Glutamatergic neuron (in vitro differentiated cells): Measurements from ENCODE around the gene C16orf86. TPM values are rescaled to one million over a fixed set of nuclear protein-coding genes. Genes with fewer than 3 reads are reported as not detected.

ENCODE experiments used
- DNase-seq: peaks from one replicate; pipeline ENCODE4 v3.0.0; 2022
- H3K27ac Mint-ChIP-seq: one replicate; pipeline ENCODE4 v1.8.0; 2020; ENCODE audit warnings: mild to moderate bottlenecking, mixed read lengths, inconsistent platforms; ENCODE audit not compliant: unreplicated experiment
- H3K27me3 Mint-ChIP-seq: one replicate; pipeline ENCODE4 v1.8.0; 2020; ENCODE audit warnings: mild to moderate bottlenecking, moderate library complexity, mixed read lengths, inconsistent platforms; ENCODE audit not compliant: unreplicated experiment
- H3K36me3 Mint-ChIP-seq: one replicate; pipeline ENCODE4 v1.8.0; 2020; ENCODE audit warnings: mild to moderate bottlenecking, mixed read lengths, inconsistent platforms; ENCODE audit not compliant: unreplicated experiment
- H3K4me1 Mint-ChIP-seq: one replicate; pipeline ENCODE4 v1.8.0; 2020; ENCODE audit warnings: mild to moderate bottlenecking, low read depth, mixed read lengths, inconsistent platforms; ENCODE audit not compliant: unreplicated experiment
- H3K4me3 Mint-ChIP-seq: one replicate; pipeline ENCODE4 v1.8.0; 2020; ENCODE audit warnings: mild to moderate bottlenecking, mixed read lengths, inconsistent platforms; ENCODE audit not compliant: unreplicated experiment
- H3K9me3 Mint-ChIP-seq: one replicate; pipeline ENCODE4 v1.8.0; 2020; ENCODE audit warnings: mild to moderate bottlenecking, moderate library complexity, mixed read lengths, inconsistent platforms; ENCODE audit not compliant: unreplicated experiment
- total RNA-seq: library from RNA; stranded (reverse); fragmentation: NEBNext Ultra II Directional; extraction: Animal tissue kit (Norgen Biotek cat#: 25700); gene quantifications from one replicate; pipeline ENCODE4 v1.2.1, GENCODE V29; 2021; ENCODE audit not compliant: unreplicated experiment
- TF ChIP-seq, protein P1 (sequence below): fragments of 200-600 bp; sonication (generic); IDR thresholded peaks from one replicate; pipeline ENCODE4 v1.5.0; 2021; ENCODE audit not compliant: partially characterized antibody, unreplicated experiment

C16orf86 gene
- total RNA-seq, 1 donor from 2014 or later: 3.4 TPM

DNA sequence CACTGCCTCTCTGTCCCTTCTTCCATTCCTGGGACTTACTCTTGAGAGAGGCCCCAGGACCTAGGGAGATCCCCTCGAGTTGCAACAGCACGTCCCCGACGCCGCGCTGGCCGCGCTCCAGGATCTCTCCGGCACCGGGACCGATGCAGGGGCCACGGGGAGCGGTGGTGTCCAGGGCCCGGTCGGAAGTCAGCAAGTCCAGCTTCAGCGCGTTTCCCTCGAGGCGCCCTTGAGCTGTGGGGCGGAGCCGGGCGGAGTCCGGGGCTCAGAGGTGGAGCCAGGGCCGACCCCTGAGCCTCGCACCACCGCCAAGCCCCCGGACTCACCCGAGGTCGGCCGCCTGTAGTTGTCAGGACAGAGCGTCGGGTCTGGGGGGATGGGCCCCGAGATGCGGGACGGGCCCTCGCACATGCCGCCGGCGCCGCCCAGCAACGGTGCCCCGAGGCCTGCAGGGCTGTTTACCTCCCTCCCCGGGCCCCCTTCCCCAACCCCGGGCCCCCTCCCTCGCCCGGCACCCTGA is 522 bp upstream of the C16orf86 start:
- Mint-ChIP-seq H3K27me3 (peaks cover 27% of the 10 kb centered on the region), H3K27ac (no peak overlapping the region), H3K9me3 (peaks cover 12% of the 10 kb centered on the region), H3K4me3 (peak overlapping the region; percentile 76), H3K4me1 (peaks cover 27% of the 10 kb centered on the region), H3K36me3 (no peaks in the 10 kb centered on the region)
- peak; percentile 82 for DNase-seq
- TF ChIP-seq, protein P1, sequence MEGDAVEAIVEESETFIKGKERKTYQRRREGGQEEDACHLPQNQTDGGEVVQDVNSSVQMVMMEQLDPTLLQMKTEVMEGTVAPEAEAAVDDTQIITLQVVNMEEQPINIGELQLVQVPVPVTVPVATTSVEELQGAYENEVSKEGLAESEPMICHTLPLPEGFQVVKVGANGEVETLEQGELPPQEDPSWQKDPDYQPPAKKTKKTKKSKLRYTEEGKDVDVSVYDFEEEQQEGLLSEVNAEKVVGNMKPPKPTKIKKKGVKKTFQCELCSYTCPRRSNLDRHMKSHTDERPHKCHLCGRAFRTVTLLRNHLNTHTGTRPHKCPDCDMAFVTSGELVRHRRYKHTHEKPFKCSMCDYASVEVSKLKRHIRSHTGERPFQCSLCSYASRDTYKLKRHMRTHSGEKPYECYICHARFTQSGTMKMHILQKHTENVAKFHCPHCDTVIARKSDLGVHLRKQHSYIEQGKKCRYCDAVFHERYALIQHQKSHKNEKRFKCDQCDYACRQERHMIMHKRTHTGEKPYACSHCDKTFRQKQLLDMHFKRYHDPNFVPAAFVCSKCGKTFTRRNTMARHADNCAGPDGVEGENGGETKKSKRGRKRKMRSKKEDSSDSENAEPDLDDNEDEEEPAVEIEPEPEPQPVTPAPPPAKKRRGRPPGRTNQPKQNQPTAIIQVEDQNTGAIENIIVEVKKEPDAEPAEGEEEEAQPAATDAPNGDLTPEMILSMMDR: no peak

DNA sequence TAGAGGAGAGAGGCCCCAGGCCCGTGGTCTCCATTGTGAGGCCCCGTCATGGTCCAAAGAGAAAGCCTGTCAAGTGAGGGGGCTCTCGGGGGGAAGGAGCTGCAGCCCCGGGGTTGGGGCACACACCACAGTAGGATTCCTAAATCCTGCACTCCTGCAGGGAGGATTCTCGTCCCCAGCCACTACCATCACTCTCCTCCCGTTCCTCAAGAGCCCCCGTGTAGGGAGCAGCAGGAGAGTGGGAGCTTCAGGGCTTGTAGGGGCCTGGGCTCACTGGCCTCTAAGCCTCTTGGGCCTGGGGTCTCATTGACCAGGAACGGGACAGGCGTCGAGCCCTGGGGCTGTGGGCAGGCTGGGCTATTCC is 821 bp downstream of the C16orf86 start:
- peak overlapping the region; percentile 96 for H3K27ac Mint-ChIP-seq
- H3K4me3 Mint-ChIP-seq: peak overlapping the region; percentile 92

DNA sequence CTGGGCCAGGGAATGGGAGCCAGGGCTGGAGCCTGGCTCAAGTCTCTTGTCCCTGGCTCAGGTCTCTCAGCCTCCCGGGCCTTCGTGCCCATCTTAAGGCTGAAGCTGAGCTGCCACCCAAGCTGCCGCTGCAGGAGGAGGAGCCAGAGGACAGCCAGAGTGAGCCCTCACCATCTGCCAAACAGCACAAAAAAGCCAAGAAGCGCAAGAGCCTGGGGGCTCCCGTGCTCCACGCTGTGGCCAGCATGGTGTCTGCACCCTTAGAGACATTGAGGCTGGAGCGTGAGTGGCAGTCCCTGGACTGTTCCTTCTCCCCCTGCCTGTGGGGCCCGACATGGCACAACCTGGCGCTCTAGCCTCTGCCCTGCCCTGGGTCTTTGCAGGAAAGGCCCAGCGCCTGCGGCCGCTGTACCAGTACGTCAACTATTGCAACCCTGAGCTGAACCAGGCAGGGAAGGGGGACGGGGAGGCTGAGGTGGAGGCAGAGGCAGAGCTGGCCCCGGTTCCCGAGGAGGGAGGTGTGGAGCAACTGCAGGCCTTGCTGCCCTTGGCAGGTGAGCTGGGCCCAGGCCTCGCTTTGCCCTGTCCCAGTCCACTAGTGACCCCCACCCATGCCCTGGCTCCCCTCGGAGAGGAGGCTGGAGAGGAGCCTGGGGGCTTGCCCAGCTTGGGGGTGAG is 1.3 kb downstream of the C16orf86 start:
- TF ChIP-seq, protein P1: peak; percentile 81
- peak overlapping the region; percentile 96 for H3K27ac Mint-ChIP-seq
- H3K27me3 Mint-ChIP-seq: peaks cover 22% of the 10 kb centered on the region
- peak; percentile 87 for DNase-seq
- H3K4me3 Mint-ChIP-seq: peak overlapping the region; percentile 92
- no peaks in the 10 kb centered on the region for H3K36me3 Mint-ChIP-seq
- H3K4me1 Mint-ChIP-seq: peaks cover 27% of the 10 kb centered on the region
- peaks cover 10% of the 10 kb centered on the region for H3K9me3 Mint-ChIP-seq

More for the DNA sequence above, 821 bp downstream of the C16orf86 start:
- peaks cover 27% of the 10 kb centered on the region for H3K4me1 Mint-ChIP-seq
- peaks cover 8% of the 10 kb centered on the region for H3K9me3 Mint-ChIP-seq
- no peaks in the 10 kb centered on the region for H3K36me3 Mint-ChIP-seq
- no peak for DNase-seq
- peaks cover 22% of the 10 kb centered on the region for H3K27me3 Mint-ChIP-seq
- TF ChIP-seq, protein P1: no peak

DNA sequence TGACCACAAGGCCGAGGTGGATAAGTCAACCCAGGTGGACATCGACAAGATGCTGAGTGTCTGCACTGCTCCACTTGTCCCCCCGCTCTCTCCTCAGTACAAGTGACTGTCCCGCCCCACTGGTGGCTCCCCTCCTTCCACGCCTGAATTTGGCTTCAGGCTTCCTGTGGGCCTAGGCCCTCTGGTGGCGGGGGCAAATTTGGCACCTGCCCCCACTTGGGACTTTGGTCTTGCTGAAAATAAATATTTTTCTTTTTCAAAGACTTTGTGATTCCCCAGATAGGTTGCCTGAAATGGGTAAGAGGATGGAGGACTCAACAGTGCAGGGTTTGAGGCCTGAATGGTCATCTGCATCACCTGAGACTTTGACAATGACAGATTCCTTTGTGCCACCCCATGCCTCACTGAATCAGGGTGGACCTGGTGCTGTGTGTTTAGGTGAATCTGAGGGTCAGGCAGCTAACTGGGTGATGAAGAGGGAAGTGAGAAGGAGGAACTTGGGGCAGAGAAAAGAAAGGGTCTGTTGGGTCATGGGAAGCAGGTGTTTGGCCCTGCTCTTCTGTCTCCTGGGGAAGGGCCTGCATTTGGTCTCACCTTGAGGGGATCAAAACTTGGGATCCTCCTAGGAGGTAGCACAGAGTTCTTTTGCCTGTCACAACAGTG is 2.0 kb downstream of the C16orf86 start:
- Mint-ChIP-seq H3K9me3 (peaks cover 10% of the 10 kb centered on the region), H3K4me3 (peak overlapping the region; percentile 32)

More for the DNA sequence above, 2.0 kb downstream of the C16orf86 start:
- Mint-ChIP-seq H3K27me3 (peaks cover 22% of the 10 kb centered on the region), H3K4me1 (peaks cover 27% of the 10 kb centered on the region), H3K36me3 (no peaks in the 10 kb centered on the region), H3K27ac (peak overlapping the region; percentile 50)
- no peak for DNase-seq
- TF ChIP-seq, protein P1: peak; percentile 4
